ENCODE measurements around the gene MAP3K8. TPM values are rescaled to one million over a fixed set of nuclear protein-coding genes. Genes with fewer than 3 reads are reported as not detected.

MAP3K8 gene
- polyA plus RNA-seq, 3 donors, result 54.5 to 206 (median 59.2) TPM

- 92% methylated on average over 2 of the region's 3 CpGs for WGBS (ENCODE audit: insufficient coverage)
- Histone ChIP-seq H4K20me1 (ENCODE audit: insufficient read depth, low read length) (peaks cover 100% of the 10 kb centered on the region), H3K36me3 (replicated peaks in 1 of 2; ENCODE audit: control insufficient read depth in 1 of 2, insufficient read depth in 2 of 2, low read length in 2 of 2) (peaks cover 46 to 68% of the 10 kb centered on the region in 2 donors), H3K9me3 (replicated peaks in 1 of 2; ENCODE audit: control insufficient read depth in 1 of 2, insufficient read depth in 1 of 2, low read length in 2 of 2) (no peaks in the 10 kb centered on the region), H3K27me3 (ENCODE audit: control insufficient read depth in 2 of 2, insufficient read depth in 2 of 2, low read length in 2 of 2) (no peaks in the 10 kb centered on the region), H3K4me2 (replicated peaks; ENCODE audit: extremely low read depth, low read length, poor library complexity, severe bottlenecking) (peak overlapping the region; percentile 5), H3K4me3 (replicated peaks in 1 of 3; ENCODE audit: low read depth in 2 of 3, low read length in 3 of 3) (no peak overlapping the region), H3K27ac (ENCODE audit: low read depth in 1 of 2, low read length in 2 of 2) (no peak overlapping the region), H3K79me2 (ENCODE audit: insufficient read depth, low read length) (peaks cover 100% of the 10 kb centered on the region), H2AFZ (ENCODE audit: insufficient read depth, low read depth, low read length, poor library complexity, severe bottlenecking) (no peak overlapping the region), H3K4me1 (ENCODE audit: control insufficient read depth in 1 of 2, insufficient read depth in 2 of 2, low read length in 2 of 2) (peaks cover 27 to 54% of the 10 kb centered on the region in 2 donors), H3K9ac (ENCODE audit: insufficient read depth, low read length, poor library complexity, severe bottlenecking) (no peak overlapping the region)
- Mint-ChIP-seq H3K27me3 (ENCODE audit: low read depth in 3 of 3) (no peaks in the 10 kb centered on the region), H3K36me3 (peaks cover 76 to 90% of the 10 kb centered on the region in 2 donors), H3K27ac (peak overlapping the region in 1 of 7 donors; percentile 10), H3K4me3 (no peak overlapping the region), H3K9me3 (no peaks in the 10 kb centered on the region), H3K4me1 (peaks cover 60% of the 10 kb centered on the region)
- TF ChIP-seq CTCF (IDR thresholded peaks at IDR 0.05), result no peak
- intact Hi-C loops (cut with micrococcal nuclease), result loop anchor here in 1 of 2 donors (5.0 to 10.0 kb wide), 2 partner anchors 52 to 95 kb away; no protein-coding TSS in a partner anchor
- no peak for DNase-seq
Measured at GRCh38 chr10:30439931-30440330, 5.9 kb downstream of the MAP3K8 start.

GRCh38 chr10:30442019-30442606 is 8.1 kb downstream of the MAP3K8 start:
- TF ChIP-seq CTCF (IDR thresholded peaks at IDR 0.05), result no peak
- Histone ChIP-seq H3K27ac (ENCODE audit: low read depth in 1 of 2, low read length in 2 of 2) (no peak overlapping the region), H3K4me3 (replicated peaks in 1 of 3; ENCODE audit: low read depth in 2 of 3, low read length in 3 of 3) (no peak overlapping the region), H3K27me3 (ENCODE audit: control insufficient read depth in 2 of 2, insufficient read depth in 2 of 2, low read length in 2 of 2) (no peaks in the 10 kb centered on the region), H3K79me2 (ENCODE audit: insufficient read depth, low read length) (peaks cover 87% of the 10 kb centered on the region), H4K20me1 (ENCODE audit: insufficient read depth, low read length) (peaks cover 98% of the 10 kb centered on the region), H3K9me3 (replicated peaks in 1 of 2; ENCODE audit: control insufficient read depth in 1 of 2, insufficient read depth in 1 of 2, low read length in 2 of 2) (no peaks in the 10 kb centered on the region), H3K36me3 (replicated peaks in 1 of 2; ENCODE audit: control insufficient read depth in 1 of 2, insufficient read depth in 2 of 2, low read length in 2 of 2) (peaks cover 51 to 72% of the 10 kb centered on the region in 2 donors), H3K9ac (ENCODE audit: insufficient read depth, low read length, poor library complexity, severe bottlenecking) (no peak overlapping the region), H2AFZ (ENCODE audit: insufficient read depth, low read depth, low read length, poor library complexity, severe bottlenecking) (no peak overlapping the region), H3K4me2 (replicated peaks; ENCODE audit: extremely low read depth, low read length, poor library complexity, severe bottlenecking) (no peak overlapping the region), H3K4me1 (ENCODE audit: control insufficient read depth in 1 of 2, insufficient read depth in 2 of 2, low read length in 2 of 2) (peaks cover 23 to 44% of the 10 kb centered on the region in 2 donors)
- no peak for DNase-seq
- H3K36me3 Mint-ChIP-seq, result peaks cover 69 to 86% of the 10 kb centered on the region in 2 donors
- H3K9me3 Mint-ChIP-seq, result no peaks in the 10 kb centered on the region
- H3K4me1 Mint-ChIP-seq, result peaks cover 54% of the 10 kb centered on the region
- 70% methylated on average over 4 of the region's 4 CpGs for WGBS (ENCODE audit: insufficient coverage)
- H3K4me3 Mint-ChIP-seq, result no peak overlapping the region
- peak overlapping the region in 3 of 7 donors; percentile 4 to 44 (median 30) for H3K27ac Mint-ChIP-seq
- peaks cover 0 to 2% (median 0%) of the 10 kb centered on the region in 3 donors for H3K27me3 Mint-ChIP-seq (ENCODE audit: low read depth in 3 of 3)
- intact Hi-C loops (cut with micrococcal nuclease), result loop anchor here in 1 of 2 donors (10.0 kb wide), 1 partner anchor 93 kb away; no protein-coding TSS in a partner anchor

All from CD14-positive monocyte (primary cell).